GM20431 (cell line): Measurements from ENCODE around the gene TBC1D3E.
"Not testable (repeated sequence)": the region's sequence is repeated elsewhere in the genome, so short reads cannot be mapped to it uniquely, and the experiment has no call there.

Experiments
- in situ Hi-C: fragments of 300-500 bp; cut with MseI, MboI; formaldehyde crosslinking; loops from one replicate; pipeline ENCODE4 v1.15.0; 2020; ENCODE audit warnings: low sequenced_read_pairs; ENCODE audit not compliant: unreplicated experiment

TBC1D3E gene

DNA sequence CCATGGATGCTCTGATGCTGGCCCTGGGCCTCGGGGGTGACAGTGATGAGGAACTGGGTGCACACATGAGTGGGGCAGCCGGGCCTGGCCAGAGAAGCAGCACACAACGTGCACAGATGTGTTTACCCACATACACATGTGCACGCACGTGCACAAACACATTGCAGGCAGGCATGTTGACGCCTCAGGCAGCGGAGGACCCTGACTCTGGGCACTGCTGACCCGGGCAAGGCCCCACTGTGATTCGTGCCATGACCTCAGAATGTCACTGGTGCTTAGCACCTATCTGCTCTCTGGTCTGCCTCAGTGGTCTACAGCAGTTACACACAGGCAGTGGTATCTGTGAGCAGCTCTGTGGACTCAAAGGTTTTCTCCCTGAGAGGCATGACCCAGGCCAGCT is at the start of gene TBC1D3E:
TSS of gene TBC1D3E (plus strand) at position 301 of the 400 bp plus-strand sequence. CDS start 1,545 bp downstream, outside the sequence.
- in situ Hi-C loops = not testable (repeated sequence)

- in situ Hi-C loops = not testable (repeated sequence)
Measured at GRCh38 chr17:38087344-38087743, 40.4 kb upstream of the TBC1D3E start.

DNA sequence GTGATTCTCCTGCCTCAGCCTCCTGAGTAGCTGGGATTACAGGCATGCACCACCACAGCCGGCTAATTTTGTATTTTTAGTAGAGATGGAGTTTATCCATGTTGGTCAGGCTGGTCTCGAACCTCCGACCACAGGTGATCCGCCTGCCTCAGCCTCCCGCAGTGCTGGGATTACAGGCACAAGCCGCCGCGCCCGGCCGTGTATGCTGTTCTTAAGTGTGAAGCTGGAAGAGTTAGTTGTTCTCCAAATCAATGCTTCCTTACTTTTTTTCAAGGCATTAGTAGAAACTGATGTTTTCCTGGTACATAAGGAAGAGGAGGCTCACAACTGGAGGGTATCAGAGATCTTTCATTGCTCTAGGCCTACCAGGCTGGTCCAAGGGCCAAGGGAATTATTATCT is 39.6 kb upstream of the TBC1D3E start:
- in situ Hi-C loops = not testable (repeated sequence)

DNA sequence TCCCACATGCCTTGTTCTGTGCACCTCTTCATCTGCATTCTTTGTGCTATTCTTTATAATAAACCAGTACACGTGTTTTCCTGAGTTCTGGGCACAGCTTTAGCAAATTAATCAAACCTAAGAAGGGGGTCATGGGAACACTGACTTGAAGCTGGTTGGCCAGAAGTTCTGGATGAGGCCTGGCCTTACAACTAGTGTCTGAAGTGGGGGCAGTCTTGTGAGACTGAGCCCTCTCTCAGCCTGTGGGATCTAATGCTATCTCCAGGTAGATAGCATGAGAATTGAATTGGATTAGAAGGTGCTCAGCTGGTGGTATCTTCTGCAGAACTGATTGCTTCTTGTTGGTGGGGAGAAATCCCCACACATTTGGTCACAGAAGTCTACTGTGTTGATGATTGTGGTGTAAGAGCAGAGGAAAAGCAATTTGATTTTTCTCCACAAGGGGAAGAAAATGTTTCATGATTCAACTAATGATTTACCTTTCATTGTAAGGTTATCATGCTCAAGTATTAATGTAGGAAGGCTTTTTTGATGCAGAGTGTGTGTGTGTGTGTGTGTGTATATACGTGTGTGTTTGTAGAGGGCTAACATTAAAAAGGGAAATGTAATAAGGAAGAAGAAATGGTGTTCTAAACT is 33.6 kb upstream of the TBC1D3E start:
- in situ Hi-C loops = not testable (repeated sequence)

DNA sequence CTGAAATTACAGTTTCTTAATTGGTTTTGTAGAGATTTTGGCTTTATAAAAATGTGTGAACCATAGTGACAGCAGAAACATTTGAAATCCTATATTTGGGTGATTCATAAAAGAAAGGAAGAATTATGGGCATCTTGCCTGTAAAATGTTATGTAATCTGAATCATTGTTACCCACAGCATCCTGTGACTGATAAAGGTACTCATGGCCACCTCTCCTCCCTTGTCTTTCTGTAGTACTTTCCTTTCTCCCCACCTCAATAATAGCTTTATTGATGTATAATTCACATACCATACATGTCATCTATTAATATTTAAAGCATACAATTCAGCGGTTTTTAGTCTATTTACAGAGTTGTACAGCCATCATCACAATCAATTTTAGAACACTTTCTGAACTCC is 28.5 kb upstream of the TBC1D3E start:
- in situ Hi-C loops = not testable (repeated sequence)

DNA sequence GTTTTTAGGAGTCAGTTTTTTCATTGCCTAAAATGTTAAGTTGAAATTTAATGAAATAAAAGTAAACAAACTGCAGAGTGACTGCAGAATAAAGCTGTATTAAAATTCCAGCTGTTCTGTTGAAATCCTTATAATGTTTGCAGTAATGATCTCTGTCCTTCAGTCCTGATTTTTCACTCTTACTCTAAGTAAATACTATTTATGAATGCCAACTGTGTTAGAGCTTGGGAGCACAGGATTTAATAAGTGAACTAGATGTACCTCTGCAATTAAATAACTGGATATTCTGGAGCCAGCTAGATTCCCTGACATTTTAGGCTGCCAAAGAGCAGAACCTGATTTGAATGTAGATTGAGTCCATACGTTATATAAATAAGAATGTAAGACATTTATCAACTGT is 7.9 kb upstream of the TBC1D3E start:
- in situ Hi-C loops = not testable (repeated sequence)

DNA sequence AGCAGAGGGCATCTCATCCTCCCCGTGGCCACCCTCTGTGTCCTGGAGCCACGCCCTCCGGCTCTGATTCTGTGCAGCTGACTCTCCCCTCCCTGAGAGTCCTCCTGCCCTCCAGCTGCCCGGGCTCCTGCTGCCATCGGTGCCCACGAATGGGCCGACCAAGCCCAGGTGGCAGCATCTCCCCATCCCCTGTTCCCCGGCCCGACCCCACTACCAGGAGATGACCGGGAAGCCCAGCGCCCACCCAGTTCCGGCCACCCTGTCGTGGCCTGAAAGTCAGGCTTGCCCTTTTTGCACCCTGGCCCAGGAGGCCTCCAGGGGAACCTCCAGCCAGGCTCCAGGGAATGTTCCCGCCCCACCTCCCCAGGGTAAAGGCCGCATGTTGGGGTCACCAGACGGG is 7.1 kb downstream of the TBC1D3E start:
- in situ Hi-C loops = not testable (repeated sequence)
